Stimulated activated CD4-positive, alpha-beta T cell treated with anti-CD3 and anti-CD28 coated beads, TNF-alpha, amount 100 ng/mL, for 4 hours (primary cell): ENCODE measurements around the gene KRT33B.
"Not testable (repeated sequence)": the region's sequence is repeated elsewhere in the genome, so short reads cannot be mapped to it uniquely, and the experiment has no call there.

Experiments
- DNase-seq, 3 experiments: peaks; one replicate each; pipeline ENCODE4 v3.0.0-alpha.2; 2020; ENCODE audit warnings: low read depth in 3 of 3

Gene KRT33B

GRCh38 chr17:41393826-41394225 is 24.2 kb upstream of the KRT33B start:
- no peak for DNase-seq

DNA sequence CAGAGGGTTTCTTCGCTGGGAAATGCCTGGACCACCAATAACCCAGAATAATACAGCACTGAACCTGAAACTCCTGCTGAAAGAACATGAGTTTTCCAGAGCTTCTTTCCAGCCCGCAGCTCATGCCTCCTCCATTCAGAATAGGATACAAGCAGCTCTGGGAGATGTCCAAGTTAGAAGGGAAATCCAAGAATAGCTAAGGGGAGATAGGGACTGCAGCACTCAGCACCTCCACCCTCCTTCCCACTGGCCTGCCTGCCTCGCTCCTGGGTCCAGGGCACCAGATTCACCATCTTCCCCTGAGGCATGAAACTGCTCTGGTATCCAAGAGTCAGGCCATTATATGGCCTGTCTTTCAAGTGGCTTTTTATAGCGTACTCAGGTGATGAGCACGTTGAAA is 23.7 kb upstream of the KRT33B start:
- DNase-seq = no peak

DNA sequence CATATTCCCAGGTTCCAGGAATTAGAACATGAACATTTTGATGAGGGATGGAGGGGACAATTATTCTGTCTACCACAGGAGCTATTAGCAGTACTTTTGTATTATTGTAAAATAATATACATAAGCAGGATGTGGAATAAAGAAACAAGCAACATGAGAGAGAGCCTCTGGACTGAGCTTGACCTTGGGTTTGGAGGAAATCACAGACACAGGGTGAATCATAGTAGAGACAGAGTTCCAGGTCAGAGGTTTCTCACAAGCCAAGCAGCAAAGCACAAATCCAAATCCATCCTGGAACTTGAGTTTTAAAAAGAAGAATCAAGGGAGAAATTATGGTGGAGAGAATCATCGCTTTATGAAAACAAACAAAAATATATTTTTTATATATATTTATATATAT is 22.7 kb upstream of the KRT33B start:
- no peak for DNase-seq

- DNase-seq = no peak
Observed at GRCh38 chr17:41391535-41391934, 21.9 kb upstream of the KRT33B start.

DNA sequence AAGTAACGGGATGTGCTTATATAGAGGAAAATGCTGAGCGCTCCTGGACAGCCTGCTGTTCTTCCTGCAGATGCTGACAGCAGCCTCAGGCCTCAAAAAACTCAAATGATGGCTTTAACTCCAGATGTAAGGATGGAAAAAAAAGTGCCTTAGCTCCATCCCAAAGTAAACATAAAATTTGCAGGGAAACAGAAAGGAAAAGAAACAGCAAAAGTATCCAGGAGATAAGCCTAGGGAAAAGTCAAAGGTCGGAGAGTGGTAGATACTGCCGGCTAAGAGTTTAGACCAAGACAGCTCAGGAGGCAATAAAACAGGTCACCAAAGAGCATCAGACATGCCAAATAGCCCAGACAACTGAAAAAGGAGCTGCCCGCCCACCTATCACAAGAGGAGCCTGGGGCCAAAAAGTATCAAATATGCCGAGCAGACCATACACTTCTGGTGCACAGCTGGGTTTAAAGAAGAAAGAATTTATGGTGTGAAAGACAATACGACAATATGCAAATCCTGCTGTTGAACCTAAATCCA is 20.9 kb upstream of the KRT33B start:
- no peak for DNase-seq

DNA sequence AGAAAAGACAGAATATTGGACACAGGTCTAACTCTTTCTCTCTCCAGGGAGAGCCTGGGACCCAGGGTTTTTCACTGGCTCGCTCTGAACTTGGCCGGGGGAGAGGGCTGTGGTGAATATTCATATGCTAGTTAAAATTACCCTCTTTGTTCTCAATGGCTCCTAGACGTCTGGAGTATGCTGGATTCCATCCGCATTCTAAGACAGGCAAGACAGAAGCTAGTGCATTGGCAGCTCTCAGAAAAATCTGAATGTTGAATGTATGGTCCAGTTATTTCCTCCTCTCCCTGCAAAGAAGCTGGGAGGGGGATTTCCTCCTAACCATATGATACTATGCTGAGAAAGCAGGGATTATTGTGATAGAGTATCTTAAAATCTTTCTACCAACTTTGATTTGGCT is 18.1 kb upstream of the KRT33B start:
- no peak for DNase-seq

DNA sequence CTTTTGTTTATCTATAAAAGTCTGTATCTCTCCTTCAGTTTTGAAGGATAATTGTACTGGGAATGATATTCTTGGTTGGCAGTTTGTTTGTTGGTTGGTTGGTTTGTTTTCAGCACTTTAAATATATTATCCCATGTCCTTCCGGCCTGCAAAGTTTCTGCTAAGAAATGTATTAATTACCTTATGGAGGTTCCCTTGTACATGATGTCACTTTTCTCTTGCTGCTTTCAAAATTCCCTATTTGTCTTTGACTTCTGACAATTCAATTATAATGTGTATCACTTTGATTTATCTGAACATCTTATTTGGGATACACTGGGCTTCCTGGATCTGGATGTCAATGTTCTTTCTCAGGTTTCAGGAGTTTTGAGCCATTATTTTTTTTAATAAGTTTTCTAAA is 16.6 kb upstream of the KRT33B start:
- DNase-seq = no peak

DNA sequence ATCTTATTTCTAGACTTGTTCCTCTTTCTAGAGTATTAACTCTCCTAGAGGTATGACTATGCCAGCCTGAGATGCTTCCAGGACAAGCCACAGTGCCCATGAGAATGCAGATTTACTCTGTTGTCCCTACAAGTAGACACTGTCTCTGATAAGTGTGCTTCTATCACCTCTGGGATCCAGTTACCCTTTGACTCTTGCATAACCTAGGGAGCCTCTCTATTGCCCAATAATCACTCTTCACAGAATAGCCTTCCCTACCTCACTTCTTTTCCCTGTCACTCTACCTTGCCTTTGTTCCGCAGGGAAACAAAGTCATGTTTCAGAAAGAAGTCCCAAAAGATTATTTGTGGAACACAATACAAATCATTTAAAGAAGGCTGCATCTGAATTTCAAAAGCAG is 14.1 kb upstream of the KRT33B start:
- no peak for DNase-seq

GRCh38 chr17:41382394-41382793 is 12.8 kb upstream of the KRT33B start:
- DNase-seq = no peak

DNA sequence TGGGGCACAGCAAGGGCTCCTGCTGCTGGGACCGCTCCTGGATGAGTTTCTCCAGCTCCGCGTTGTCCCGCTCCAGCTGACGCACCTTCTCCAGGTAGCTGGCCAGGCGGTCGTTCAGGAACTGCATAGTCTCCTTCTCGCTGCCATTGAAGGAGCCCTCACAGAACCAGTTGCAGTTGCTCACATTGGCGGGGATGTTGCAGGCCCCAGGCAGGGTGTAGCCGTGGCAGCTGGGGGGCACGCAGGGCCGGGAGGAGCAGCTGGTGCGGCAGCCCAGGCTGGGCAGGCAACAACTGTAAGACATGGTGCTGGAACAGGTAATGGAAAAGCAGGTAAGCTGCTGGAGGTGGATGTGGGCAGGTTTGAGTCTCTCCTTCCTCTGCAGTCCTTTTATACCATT is 12.3 kb upstream of the KRT33B start, which contains the start of gene KRT34:
Gene KRT34 (minus strand): TSS at position 364 of the 400 bp plus-strand sequence. CDS start 60 bp downstream, at position 304.
- DNase-seq = not testable (repeated sequence)

DNA sequence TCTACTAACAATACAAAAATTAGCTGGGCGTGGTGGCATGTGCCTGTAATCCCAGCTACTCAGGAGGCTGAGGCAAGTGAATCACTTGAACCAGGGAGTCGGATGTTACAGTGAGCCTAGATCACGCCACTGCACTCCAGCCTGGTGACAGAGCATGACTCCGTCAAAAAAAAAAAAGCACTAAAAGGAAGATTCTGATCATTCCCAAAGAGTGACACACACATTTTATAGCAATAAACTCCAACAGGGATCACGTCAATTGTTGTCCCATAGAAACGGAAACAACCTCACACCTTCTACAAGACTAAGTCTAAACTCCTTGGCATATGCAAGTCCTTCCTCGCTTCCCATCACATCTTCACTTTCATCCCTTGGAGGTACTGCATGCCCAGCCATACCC is 10.5 kb upstream of the KRT33B start:
- DNase-seq = not testable (repeated sequence)

DNA sequence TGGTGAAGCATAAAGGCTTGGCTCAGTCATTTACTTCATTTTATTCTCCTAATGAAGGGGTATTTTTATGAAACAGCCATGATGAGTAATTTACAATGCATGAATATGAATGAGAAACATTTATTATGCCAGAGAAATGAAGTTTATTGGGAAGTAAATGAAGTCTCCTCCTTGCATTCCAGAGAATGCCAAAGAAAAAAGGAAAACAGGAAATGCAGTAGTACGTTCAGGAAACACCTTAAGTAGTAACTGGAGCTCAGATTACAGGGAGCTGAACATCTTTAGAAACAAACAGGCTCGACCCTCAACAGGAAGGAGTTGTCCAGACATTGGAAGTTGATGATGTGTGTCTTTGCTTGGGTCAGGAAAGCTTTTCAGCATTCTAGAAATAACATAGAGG is 7.9 kb upstream of the KRT33B start:
- DNase-seq = no peak

- no peak for DNase-seq
Observed at GRCh38 chr17:41369023-41369422, 590 bp downstream of the KRT33B start.

DNA sequence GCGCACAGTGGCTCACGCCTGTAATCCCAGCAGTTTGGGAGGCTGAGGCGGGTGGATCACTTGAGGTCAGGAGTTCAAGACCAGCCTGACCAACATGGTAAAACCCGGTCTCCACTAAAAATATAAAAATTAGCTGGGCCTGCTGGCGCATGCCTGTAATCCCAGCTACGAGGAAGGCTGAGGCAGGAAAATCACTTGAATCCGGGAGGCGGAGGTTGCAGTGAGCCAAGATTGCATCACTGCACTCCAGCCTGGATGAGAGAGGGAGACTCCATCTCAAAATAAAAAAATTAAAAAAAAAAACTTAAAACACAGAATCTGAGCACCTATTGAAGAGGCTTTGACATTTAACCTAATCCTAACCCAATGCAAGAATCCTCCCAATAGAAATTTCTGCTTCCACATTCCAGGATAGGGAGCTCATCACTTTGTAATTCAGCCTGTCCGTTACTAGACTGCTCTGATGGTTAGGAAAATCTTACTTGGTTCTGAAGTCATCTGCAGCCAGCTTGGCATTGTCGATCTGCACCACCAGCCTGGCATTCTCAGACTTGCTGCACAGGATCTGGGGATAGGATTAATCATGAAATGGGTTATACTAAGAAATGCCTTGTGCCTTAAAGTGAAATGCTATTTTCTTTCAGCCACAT is 2.1 kb downstream of the KRT33B start:
- no peak for DNase-seq

GRCh38 chr17:41366070-41366469 is 3.5 kb downstream of the KRT33B start:
- DNase-seq = no peak

DNA sequence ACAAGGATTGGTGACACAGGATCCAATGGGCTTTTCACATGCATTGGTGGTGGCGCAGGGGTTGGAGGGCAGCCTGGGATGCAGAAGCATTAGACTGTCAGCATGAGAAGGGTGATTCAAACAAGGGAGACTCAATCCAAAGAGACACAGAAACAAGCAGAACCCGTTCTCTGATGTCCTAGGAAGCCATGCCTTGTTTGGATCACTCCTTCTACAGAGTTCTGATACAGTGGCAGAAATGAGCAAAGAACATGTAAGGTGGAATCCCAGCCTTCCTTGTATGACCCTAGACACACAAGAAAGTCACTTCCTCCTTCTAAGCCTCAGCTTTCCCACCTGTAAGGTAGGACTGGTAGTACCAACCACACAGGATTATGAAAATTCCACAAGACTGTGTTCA is 5.7 kb downstream of the KRT33B start:
- no peak for DNase-seq

DNA sequence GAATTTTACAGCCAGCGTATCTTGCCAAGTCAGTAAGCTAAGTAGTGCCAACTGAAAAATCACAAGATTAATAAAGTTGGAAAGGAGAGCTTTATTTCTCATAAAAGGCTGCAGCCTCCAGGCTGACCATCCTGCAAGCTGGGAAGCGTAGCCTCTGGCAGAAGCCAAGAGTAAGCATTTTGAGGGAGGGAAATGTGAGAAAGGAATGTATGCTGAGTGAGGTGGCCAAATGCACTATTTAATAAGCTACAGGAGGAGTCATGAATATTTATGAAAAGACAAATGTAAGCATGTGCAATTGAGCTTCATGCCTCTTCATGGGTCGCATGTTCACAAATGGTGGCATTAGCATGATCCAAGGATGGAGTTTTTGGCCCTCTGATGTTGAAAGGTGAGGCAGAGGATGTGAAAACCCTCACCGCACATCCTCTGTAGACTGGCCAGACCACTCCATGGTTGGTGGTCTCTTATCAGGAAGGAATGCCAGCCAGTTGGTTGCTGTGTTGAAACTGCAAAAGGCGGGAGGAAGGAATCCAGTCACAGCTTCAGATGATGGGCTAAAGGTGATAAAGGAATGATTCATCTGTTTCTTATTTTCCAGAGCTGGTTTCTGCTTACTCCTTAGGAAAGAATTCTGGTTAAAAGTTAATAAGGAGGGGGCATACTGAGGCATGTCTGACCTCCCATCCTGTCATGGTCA is 9.2 kb downstream of the KRT33B start:
- DNase-seq = no peak

DNA sequence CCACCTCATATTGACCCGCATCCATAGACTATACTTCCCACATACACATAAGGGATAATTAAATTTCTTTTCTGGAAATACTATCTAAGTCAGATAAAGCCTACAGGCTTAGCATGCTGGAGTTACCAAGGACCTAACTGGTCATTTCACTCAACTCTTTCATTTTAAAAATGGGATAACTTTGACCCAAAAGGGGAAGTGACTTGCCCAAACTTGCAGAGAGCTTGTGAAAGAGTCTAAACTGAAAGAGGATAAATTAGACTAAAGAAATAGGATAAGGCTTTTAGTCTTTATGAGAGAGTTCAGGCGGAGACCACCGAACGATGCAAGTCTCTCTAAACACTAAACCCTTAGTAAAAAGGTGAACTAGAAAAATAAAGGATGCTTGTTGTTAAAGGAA is 15.1 kb downstream of the KRT33B start:
- no peak for DNase-seq

DNA sequence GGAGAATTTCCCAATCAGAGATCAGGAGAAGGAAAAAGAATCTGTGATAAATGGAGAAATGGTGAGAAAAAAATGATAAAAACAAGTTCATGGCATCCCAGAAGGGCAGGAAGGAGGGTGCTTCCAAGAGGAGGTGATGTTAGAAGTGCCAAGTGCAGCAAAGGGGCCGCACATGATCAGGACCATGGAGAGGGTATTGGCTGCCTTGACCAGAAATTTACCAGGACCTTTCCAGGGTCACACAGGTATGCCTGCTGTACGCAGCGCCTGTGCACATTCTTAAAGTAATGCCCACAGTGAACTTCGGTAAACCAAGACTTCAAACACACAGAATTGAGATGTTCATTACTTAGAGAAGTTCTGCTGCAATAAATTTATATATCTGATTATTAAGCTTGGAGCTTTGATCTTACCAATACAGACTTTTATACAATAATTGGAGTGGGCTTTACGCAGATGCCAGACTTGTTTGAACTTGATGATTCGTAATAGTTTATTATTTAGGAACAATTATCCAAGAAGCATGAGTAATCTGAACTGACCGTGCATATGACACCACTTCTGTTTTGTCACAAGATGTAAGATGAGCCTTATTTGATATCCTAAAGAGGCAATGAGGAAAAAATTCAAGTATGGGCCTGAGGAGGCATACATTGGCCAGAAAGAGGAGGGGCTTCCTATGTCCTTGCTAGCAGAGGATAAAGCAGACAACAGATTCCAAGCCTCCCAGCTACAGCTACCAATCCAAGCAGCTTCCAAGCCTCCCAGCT is 16.8 kb downstream of the KRT33B start:
- no peak for DNase-seq

DNA sequence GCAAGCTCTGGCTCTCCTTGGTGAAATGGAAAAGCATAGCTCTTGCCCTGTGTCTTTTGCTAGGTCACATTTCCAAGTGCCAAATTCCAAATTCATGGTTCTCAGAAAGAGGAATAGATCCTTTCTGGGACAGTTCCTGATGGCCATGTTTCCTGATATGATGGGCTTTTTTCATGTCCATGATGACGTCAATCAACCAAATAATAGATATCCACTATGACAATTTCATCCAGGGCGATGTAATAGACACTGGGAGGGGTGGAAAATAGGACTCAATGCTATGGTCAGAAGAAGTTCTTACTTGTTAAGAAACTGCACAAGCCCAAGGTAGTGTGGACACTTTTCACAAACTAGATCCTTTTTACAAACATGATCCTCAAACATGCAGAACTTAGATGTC is 18.4 kb downstream of the KRT33B start:
- DNase-seq = no peak

GRCh38 chr17:41350381-41350878 is 19.2 kb downstream of the KRT33B start, which contains the start of gene KRT33A:
KRT33A (minus strand) TSS chr17:41350828; CDS start chr17:41350767, 61 bp downstream.
- DNase-seq = not testable (repeated sequence)
